HG03575 (cell line): ENCODE results near the gene NGF.

Experiments
- ATAC-seq: cut with Tn5 transposase; IDR thresholded peaks from one replicate; pipeline ENCODE4 v1.9.1; 2021; ENCODE audit not compliant: unreplicated experiment, insufficient number of reproducible peaks, low FRiP score; ENCODE audit errors: extremely low read depth

NGF gene

GRCh38 chr1:115289940-115290339, 48.1 kb downstream of the NGF start:
- ATAC-seq = no peak

GRCh38 chr1:115288591-115289198, 49.4 kb downstream of the NGF start:
- ATAC-seq = no peak

- ATAC-seq = no peak
These were observed 51.4 kb downstream of the NGF start for GRCh38 chr1:115286431-115287205.

- no peak for ATAC-seq
These were observed 53.8 kb downstream of the NGF start for GRCh38 chr1:115284209-115284608.

GRCh38 chr1:115283681-115284146, 54.3 kb downstream of the NGF start:
- ATAC-seq = no peak

- no peak for ATAC-seq
These were observed 54.8 kb downstream of the NGF start for GRCh38 chr1:115283249-115283648.

GRCh38 chr1:115282807-115283208, 55.2 kb downstream of the NGF start:
- ATAC-seq = no peak

GRCh38 chr1:115281143-115281542, 56.9 kb downstream of the NGF start:
- ATAC-seq = no peak

- ATAC-seq = no peak
These were observed 58.0 kb downstream of the NGF start for GRCh38 chr1:115280064-115280463.

- ATAC-seq = no peak
These were observed 59.8 kb downstream of the NGF start for GRCh38 chr1:115278211-115278610.

- ATAC-seq = no peak
These were observed 60.8 kb downstream of the NGF start for GRCh38 chr1:115277276-115277675.

GRCh38 chr1:115275216-115275615, 62.8 kb downstream of the NGF start:
- no peak for ATAC-seq

- no peak for ATAC-seq
These were observed 63.6 kb downstream of the NGF start for GRCh38 chr1:115274467-115274866.

GRCh38 chr1:115266729-115267421, 71.2 kb downstream of the NGF start:
- ATAC-seq = no peak

GRCh38 chr1:115265099-115265498, 73.0 kb downstream of the NGF start:
- no peak for ATAC-seq

- no peak for ATAC-seq
These were observed 75.2 kb downstream of the NGF start for GRCh38 chr1:115262886-115263285.

GRCh38 chr1:115261496-115261895, 76.6 kb downstream of the NGF start:
- ATAC-seq = no peak

- no peak for ATAC-seq
These were observed 79.7 kb downstream of the NGF start for GRCh38 chr1:115258302-115258866.

- ATAC-seq = no peak
These were observed 80.5 kb downstream of the NGF start for GRCh38 chr1:115257591-115257990.

GRCh38 chr1:115255154-115255553, 82.9 kb downstream of the NGF start:
- ATAC-seq = no peak
